ENCODE data around the gene CDKN2B-AS1.
"Not testable (repeated sequence)": the region's sequence is repeated elsewhere in the genome, so short reads cannot be mapped to it uniquely, and the experiment has no call there.

Gene CDKN2B-AS1

DNA sequence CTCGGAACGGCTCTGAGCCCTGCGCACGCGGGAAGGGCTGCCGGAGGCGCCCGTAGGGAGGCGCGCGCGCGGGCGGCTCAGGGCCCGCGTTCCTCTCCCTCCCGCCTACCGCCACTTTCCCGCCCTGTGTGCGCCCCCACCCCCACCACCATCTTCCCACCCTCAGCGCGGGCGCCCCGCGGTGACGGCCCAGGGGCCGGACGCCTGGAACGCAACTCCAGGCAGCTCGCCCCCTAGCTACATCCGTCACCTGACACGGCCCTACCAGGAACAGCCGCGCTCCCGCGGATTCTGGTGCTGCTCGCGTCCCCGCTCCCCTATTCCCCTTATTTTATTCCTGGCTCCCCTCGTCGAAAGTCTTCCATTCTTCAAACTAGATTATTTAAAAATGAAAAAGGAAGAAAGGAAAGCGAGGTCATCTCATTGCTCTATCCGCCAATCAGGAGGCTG, at the start of gene CDKN2B-AS1:
TSS of gene CDKN2B-AS1 (plus strand) at position 236 of the 450 bp plus-strand sequence.
- peak within 1 kb of the TSS; percentile 92 for H3K27ac ChIP-seq
- no peak for TF ChIP-seq ZFX (IDR thresholded peaks at IDR 0.05; ENCODE audit: borderline replicate concordance)
- TF ChIP-seq, protein P1, sequence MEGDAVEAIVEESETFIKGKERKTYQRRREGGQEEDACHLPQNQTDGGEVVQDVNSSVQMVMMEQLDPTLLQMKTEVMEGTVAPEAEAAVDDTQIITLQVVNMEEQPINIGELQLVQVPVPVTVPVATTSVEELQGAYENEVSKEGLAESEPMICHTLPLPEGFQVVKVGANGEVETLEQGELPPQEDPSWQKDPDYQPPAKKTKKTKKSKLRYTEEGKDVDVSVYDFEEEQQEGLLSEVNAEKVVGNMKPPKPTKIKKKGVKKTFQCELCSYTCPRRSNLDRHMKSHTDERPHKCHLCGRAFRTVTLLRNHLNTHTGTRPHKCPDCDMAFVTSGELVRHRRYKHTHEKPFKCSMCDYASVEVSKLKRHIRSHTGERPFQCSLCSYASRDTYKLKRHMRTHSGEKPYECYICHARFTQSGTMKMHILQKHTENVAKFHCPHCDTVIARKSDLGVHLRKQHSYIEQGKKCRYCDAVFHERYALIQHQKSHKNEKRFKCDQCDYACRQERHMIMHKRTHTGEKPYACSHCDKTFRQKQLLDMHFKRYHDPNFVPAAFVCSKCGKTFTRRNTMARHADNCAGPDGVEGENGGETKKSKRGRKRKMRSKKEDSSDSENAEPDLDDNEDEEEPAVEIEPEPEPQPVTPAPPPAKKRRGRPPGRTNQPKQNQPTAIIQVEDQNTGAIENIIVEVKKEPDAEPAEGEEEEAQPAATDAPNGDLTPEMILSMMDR (IDR thresholded peaks at IDR 0.05), result peak; percentile 22

DNA sequence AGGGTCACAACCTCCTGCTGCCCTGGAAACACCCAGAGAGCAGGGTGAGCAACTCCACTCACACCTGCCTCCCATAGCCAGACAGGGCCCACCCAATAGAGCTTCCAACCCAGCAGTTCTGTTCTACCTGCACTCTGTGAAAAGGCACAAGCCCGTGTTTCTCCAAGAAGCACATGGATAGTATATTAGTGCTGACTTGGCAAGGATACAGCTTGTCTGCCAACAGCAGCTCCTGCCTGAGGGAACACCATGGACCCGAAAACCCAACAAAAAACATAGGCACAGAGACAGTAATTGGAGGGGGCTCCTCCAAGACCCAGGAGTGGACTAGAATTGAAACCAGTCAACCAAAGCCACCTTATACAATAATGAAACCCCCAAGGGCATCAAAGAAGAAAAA, 49.0 kb upstream of the CDKN2B-AS1 start:
- TF ChIP-seq, protein P1 (IDR thresholded peaks at IDR 0.05), result no peak
- TF ChIP-seq ZFX (IDR thresholded peaks at IDR 0.05; ENCODE audit: borderline replicate concordance), result no peak
- no peak overlapping the region for H3K27ac ChIP-seq

DNA sequence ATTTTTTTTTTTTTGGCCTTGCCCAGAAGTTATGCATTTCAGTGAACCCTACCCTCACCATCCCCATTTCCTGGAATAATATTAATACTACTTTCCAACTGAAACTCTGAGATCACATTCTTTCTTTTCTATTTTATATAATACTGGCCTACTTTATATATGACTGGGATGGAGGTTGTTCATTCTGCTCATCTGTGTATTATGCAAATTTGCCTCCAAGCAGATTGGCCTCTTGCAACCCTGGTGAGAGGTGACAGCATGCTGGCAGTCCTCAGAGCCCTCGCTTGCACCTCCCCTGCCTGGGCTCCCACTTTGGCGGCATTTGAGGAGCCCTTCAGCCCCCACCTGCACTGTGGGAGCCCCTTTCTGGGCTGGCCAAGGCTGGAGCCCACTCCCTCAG, 35.8 kb upstream of the CDKN2B-AS1 start:
- TF ChIP-seq, protein P1 (IDR thresholded peaks at IDR 0.05), result no peak
- no peak for TF ChIP-seq ZFX (IDR thresholded peaks at IDR 0.05; ENCODE audit: borderline replicate concordance)
- H3K27ac ChIP-seq, result no peak overlapping the region

DNA sequence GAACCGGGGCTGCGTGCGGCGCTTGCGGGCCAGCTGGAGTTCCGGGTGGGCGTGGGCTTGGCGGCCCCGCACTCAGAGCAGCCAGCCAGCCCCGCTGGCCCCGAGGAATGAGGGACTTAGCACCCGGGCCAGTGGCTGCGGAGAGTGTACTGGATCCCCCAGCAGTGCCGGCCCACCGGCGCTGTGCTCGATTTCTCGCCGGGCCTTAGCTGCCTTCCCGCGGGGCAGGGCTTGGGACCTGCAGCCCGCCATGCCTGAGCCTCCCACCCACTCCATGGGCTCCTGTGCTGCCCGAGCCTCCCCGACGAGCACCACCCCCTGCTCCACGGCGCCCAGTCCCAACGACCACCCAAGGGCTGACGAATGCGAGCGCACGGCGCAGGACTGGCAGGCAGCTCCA, 35.3 kb upstream of the CDKN2B-AS1 start:
- H3K27ac ChIP-seq, result not testable (repeated sequence)

- no peak overlapping the region for H3K27ac ChIP-seq
- TF ChIP-seq ZFX (IDR thresholded peaks at IDR 0.05; ENCODE audit: borderline replicate concordance), result no peak
- TF ChIP-seq, protein P1 (IDR thresholded peaks at IDR 0.05), result no peak
Measured at GRCh38 chr9:21961569-21961968, 33.0 kb upstream of the CDKN2B-AS1 start.

- 0 out of 2 replicates have a peak overlapping the region, but pooled peaks have one; percentile 27 for H3K27ac ChIP-seq
Measured at GRCh38 chr9:21964925-21965385, 29.6 kb upstream of the CDKN2B-AS1 start.

DNA sequence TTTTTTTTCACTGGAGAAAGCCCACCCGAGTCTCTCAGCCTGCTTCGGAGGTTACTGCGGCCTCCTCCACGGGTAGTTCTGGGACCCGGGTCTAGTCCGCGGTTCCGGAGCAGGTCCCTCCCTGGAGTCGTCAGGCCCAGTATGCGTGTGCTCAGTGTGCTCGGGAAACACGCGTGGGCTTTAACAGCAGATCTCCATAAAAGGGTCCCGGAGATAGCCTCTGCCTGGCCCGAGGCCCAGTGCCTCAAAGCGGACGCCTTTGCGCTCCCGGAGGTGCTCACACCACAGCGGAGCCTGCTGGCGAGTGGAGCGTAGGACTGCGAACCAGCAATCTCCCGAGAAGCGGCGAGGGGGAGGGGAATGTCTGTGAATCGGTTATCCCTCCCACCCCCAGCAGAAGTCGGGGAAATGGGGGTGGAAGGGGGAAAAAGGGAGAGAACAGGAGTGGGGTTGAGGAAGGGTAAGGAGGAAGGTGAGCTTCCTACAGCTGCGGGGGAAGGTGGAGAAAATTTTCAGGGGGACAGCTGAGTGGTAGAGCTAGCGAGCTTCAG, 29.1 kb upstream of the CDKN2B-AS1 start:
- TF ChIP-seq, protein P1 (IDR thresholded peaks at IDR 0.05), result peak; percentile 79
- TF ChIP-seq ZFX (IDR thresholded peaks at IDR 0.05; ENCODE audit: borderline replicate concordance), result no peak
- 0 out of 2 replicates have a peak overlapping the region, but pooled peaks have one; percentile 27 for H3K27ac ChIP-seq

More at GRCh38 chr9:21964925-21965385, 29.6 kb upstream of the CDKN2B-AS1 start:
- TF ChIP-seq, protein P1 (IDR thresholded peaks at IDR 0.05), result no peak
- no peak for TF ChIP-seq ZFX (IDR thresholded peaks at IDR 0.05; ENCODE audit: borderline replicate concordance)
